CD14-positive monocyte (primary cell): ENCODE measurements around the gene SMAD3. TPM values are rescaled to one million over a fixed set of nuclear protein-coding genes. Genes with fewer than 3 reads are reported as not detected.

Experiments used
- DNase-seq, 3 donors: peaks; one replicate each; pipeline ENCODE4 v3.0.0-alpha.2; 2011 to 2022
- H2AFZ ChIP-seq: 2 replicates; pipeline ENCODE4 v1.6.0; 2012; ENCODE audit warnings: mild to moderate bottlenecking, low read depth, low read length, inconsistent platforms; ENCODE audit not compliant: insufficient read depth, poor library complexity, severe bottlenecking
- H3K27ac ChIP-seq, 2 donors: 1 replicate in 1 of 2; 2 replicates in 1 of 2; pipeline ENCODE4 v1.5.1; 2012 to 2013; ENCODE audit warnings: low read length in 2 of 2, control low read depth in 1 of 2, inconsistent platforms in 1 of 2, low read depth in 1 of 2, mild to moderate bottlenecking in 1 of 2
- H3K27me3 ChIP-seq, 2 donors: one replicate each; pipeline versions ENCODE4 v1.6.0 to v1.6.1; 2011 to 2013; ENCODE audit warnings: low read length in 2 of 2; ENCODE audit not compliant: control insufficient read depth in 2 of 2, insufficient read depth in 2 of 2
- H3K36me3 ChIP-seq, 2 donors: replicated peaks in 1 of 2; 1 replicate in 1 of 2; 2 replicates in 1 of 2; pipeline versions ENCODE4 v1.5.1 to v1.6.1; 2012 to 2013; ENCODE audit warnings: low read length in 2 of 2, control low read depth in 1 of 2, inconsistent platforms in 1 of 2, mild to moderate bottlenecking in 1 of 2; ENCODE audit not compliant: insufficient read depth in 2 of 2, control insufficient read depth in 1 of 2
- H3K4me1 ChIP-seq, 2 donors: 1 replicate in 1 of 2; 2 replicates in 1 of 2; pipeline versions ENCODE4 v1.5.1 to v1.6.1; 2012 to 2013; ENCODE audit warnings: low read length in 2 of 2, control low read depth in 1 of 2, inconsistent platforms in 1 of 2, mild to moderate bottlenecking in 1 of 2, moderate library complexity in 1 of 2; ENCODE audit not compliant: insufficient read depth in 2 of 2, control insufficient read depth in 1 of 2
- H3K4me2 ChIP-seq: replicated peaks from 2 replicates; pipeline ENCODE3; 2012; ENCODE audit warnings: low read length, moderate library complexity, mild to moderate bottlenecking; ENCODE audit not compliant: poor library complexity, severe bottlenecking; ENCODE audit errors: extremely low read depth
- H3K4me3 ChIP-seq, 3 experiments: fragments of 200-600 bp in 1 of 3; sonication (generic) in 1 of 3; replicated peaks in 1 of 3; 1 replicate in 2 of 3; 2 replicates in 1 of 3; pipeline ENCODE4 v1.5.1; 2011 to 2013; ENCODE audit warnings: low read length in 3 of 3, mild to moderate bottlenecking in 3 of 3, control low read depth in 2 of 3, low read depth in 2 of 3, inconsistent platforms in 1 of 3, moderate library complexity in 1 of 3
- H3K79me2 ChIP-seq: 2 replicates; pipeline ENCODE4 v1.6.0; 2012; ENCODE audit warnings: mild to moderate bottlenecking, control low read depth, inconsistent platforms, low read length, moderate library complexity; ENCODE audit not compliant: insufficient read depth
- H3K9ac ChIP-seq: 2 replicates; pipeline ENCODE4 v1.6.0; 2017; ENCODE audit warnings: low read length, mild to moderate bottlenecking; ENCODE audit not compliant: insufficient read depth, poor library complexity, severe bottlenecking
- H3K9me3 ChIP-seq, 2 donors: replicated peaks in 1 of 2; 1 replicate in 1 of 2; 2 replicates in 1 of 2; pipeline versions ENCODE4 v1.5.1 to v1.6.1; 2012 to 2013; ENCODE audit warnings: low read length in 2 of 2, control low read depth in 1 of 2; ENCODE audit not compliant: control insufficient read depth in 1 of 2, insufficient read depth in 1 of 2
- H4K20me1 ChIP-seq: 2 replicates; pipeline ENCODE4 v1.6.0; 2012; ENCODE audit warnings: mild to moderate bottlenecking, low read length, control low read depth, moderate library complexity; ENCODE audit not compliant: insufficient read depth
- H3K27ac Mint-ChIP-seq, 7 donors: one replicate each; pipeline ENCODE4 v1.8.0; 2020; ENCODE audit warnings: mild to moderate bottlenecking in 7 of 7, mixed read lengths in 7 of 7, moderate library complexity in 6 of 7, inconsistent platforms in 2 of 7
- H3K27me3 Mint-ChIP-seq, 3 donors: one replicate each; pipeline ENCODE4 v1.8.0; 2021 to 2022; ENCODE audit warnings: low read depth in 3 of 3, mild to moderate bottlenecking in 3 of 3, mixed read lengths in 3 of 3, moderate library complexity in 3 of 3, inconsistent platforms in 1 of 3
- H3K36me3 Mint-ChIP-seq, 2 donors: one replicate each; pipeline ENCODE4 v1.8.0; 2020; ENCODE audit warnings: mixed read lengths in 2 of 2, inconsistent platforms in 1 of 2, mild to moderate bottlenecking in 1 of 2
- H3K4me1 Mint-ChIP-seq: one replicate; pipeline ENCODE4 v1.8.0; 2020; ENCODE audit warnings: mild to moderate bottlenecking, mixed read lengths
- H3K4me3 Mint-ChIP-seq, 2 donors: one replicate each; pipeline ENCODE4 v1.8.0; 2020; ENCODE audit warnings: mild to moderate bottlenecking in 2 of 2, mixed read lengths in 2 of 2, moderate library complexity in 1 of 2
- H3K9me3 Mint-ChIP-seq, 7 donors: one replicate each; pipeline ENCODE4 v1.8.0; 2020 to 2022; ENCODE audit warnings: mixed read lengths in 7 of 7, mild to moderate bottlenecking in 6 of 7, moderate library complexity in 6 of 7, inconsistent platforms in 2 of 7
- WGBS: methylation state at CpG from one replicate; pipeline ENCODE4 v1.1.5; 2013; ENCODE audit warnings: missing lambda C conversion rate; ENCODE audit not compliant: insufficient coverage; 5-methylcytosine and 5-hydroxymethylcytosine counted together
- intact Hi-C, 2 donors: fragments of 100-400 bp; cut with micrococcal nuclease; formaldehyde crosslinking; loops; one replicate each; pipeline versions ENCODE4 v1.15.0 to v1.15.1; 2023
- polyA plus RNA-seq, 3 donors: library from polyadenylated mRNA; depleted of rRNA in 1 of 3; unstranded in 2 of 3; stranded (reverse) in 1 of 3; fragments of 300-500 nt in 2 of 3; fragments of >200 nt in 1 of 3; fragmentation: Illumina TruSeq in 2 of 3; gene quantifications; 1 replicate in 2 of 3; 2 replicates in 1 of 3; pipeline ENCODE4 v1.2.3, GENCODE V29; 2012 to 2021
- TF ChIP-seq, protein P1 (sequence below): fragments of 200-600 bp; IDR thresholded peaks from one replicate; pipeline ENCODE4 v1.8.0; 2022; ENCODE audit warnings: antibody characterized with exemption, mild to moderate bottlenecking

Gene SMAD3
- polyA plus RNA-seq, 3 donors: 4.4 to 41.7 (median 5.4) TPM

- Mint-ChIP-seq H3K4me3 (no peak overlapping the region), H3K36me3 (peaks cover 63 to 76% of the 10 kb centered on the region in 2 donors), H3K27me3 (peaks cover 0 to 5% (median 0%) of the 10 kb centered on the region in 3 donors), H3K4me1 (peaks cover 32% of the 10 kb centered on the region), H3K9me3 (peaks cover 0 to under 1% (median 0%) of the 10 kb centered on the region in 7 donors), H3K27ac (peak overlapping the region in 3 of 7 donors; percentile 11 to 51 (median 20))
- H3K9me3 ChIP-seq: no peaks in the 10 kb centered on the region
- no peaks in the 10 kb centered on the region for H4K20me1 ChIP-seq
- DNase-seq: no peak
- no peak overlapping the region for H3K4me2 ChIP-seq
- TF ChIP-seq, protein P1, sequence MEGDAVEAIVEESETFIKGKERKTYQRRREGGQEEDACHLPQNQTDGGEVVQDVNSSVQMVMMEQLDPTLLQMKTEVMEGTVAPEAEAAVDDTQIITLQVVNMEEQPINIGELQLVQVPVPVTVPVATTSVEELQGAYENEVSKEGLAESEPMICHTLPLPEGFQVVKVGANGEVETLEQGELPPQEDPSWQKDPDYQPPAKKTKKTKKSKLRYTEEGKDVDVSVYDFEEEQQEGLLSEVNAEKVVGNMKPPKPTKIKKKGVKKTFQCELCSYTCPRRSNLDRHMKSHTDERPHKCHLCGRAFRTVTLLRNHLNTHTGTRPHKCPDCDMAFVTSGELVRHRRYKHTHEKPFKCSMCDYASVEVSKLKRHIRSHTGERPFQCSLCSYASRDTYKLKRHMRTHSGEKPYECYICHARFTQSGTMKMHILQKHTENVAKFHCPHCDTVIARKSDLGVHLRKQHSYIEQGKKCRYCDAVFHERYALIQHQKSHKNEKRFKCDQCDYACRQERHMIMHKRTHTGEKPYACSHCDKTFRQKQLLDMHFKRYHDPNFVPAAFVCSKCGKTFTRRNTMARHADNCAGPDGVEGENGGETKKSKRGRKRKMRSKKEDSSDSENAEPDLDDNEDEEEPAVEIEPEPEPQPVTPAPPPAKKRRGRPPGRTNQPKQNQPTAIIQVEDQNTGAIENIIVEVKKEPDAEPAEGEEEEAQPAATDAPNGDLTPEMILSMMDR: no peak
- H3K4me1 ChIP-seq: peaks cover 31 to 32% of the 10 kb centered on the region in 2 donors
- H3K27ac ChIP-seq: no peak overlapping the region
- intact Hi-C loops: no loop called here
- H3K9ac ChIP-seq: no peak overlapping the region
- peaks cover 5% of the 10 kb centered on the region for H3K79me2 ChIP-seq
- no peak overlapping the region for H2AFZ ChIP-seq
- no peaks in the 10 kb centered on the region for H3K27me3 ChIP-seq
- 98% methylated on average over 11 of the region's 11 CpGs for WGBS
- no peak overlapping the region for H3K4me3 ChIP-seq
- H3K36me3 ChIP-seq: peaks cover 34 to 62% of the 10 kb centered on the region in 2 donors
Observed at GRCh38 chr15:67180035-67180434, 114.6 kb downstream of the SMAD3 start.

DNA sequence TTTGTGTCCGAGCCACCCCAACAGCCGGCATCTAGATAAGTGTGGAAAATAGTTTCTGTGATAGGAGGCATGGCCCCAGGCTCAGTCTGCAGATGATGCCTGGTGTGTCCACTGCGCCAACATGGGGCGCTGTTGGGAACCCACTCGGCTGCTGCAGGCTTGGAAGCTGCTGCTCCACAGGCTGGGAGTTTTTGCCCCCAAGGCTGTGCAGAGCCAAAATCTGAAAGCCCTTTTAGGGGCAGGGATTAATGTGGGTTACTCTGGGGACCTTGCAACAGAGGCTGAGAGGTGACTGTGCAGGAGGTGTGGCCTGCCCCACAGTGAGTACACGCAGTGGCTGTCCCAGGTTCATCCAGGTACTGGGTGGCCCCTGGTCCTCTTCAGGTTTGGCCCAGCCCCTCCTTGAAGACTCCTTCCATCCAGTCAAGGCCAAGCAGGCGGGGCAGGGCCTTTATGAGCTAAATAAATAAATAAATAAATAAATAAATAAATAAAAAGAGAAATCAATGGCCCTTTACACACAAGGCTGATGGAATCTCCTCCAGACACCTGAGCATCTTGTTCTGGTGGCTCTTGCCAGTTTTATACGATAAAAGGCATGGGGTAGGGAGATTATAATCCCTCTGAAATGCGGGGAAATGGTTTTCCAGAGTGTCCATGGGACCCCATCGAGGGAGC lies 115.3 kb downstream of the SMAD3 start:
- Histone ChIP-seq H4K20me1 (no peaks in the 10 kb centered on the region), H2AFZ (no peak overlapping the region), H3K27ac (no peak overlapping the region), H3K36me3 (peaks cover 40 to 68% of the 10 kb centered on the region in 2 donors), H3K9me3 (no peaks in the 10 kb centered on the region), H3K4me3 (no peak overlapping the region), H3K4me1 (peaks cover 27 to 30% of the 10 kb centered on the region in 2 donors), H3K27me3 (no peaks in the 10 kb centered on the region), H3K79me2 (peaks cover 5% of the 10 kb centered on the region), H3K9ac (no peak overlapping the region), H3K4me2 (no peak overlapping the region)
- Mint-ChIP-seq H3K4me1 (peaks cover 32% of the 10 kb centered on the region), H3K27ac (peak overlapping the region in 3 of 7 donors; percentile 11 to 51 (median 20)), H3K36me3 (peaks cover 67 to 81% of the 10 kb centered on the region in 2 donors), H3K9me3 (no peaks in the 10 kb centered on the region), H3K27me3 (peaks cover 0 to 5% (median 0%) of the 10 kb centered on the region in 3 donors), H3K4me3 (no peak overlapping the region)
- TF ChIP-seq, protein P1: no peak
- intact Hi-C loops: no loop called here
- WGBS: 95% methylated on average over 6 of the region's 10 CpGs
- no peak for DNase-seq
